H1 (cell line): ENCODE results near the gene DAGLA. TPM values are rescaled to one million over a fixed set of nuclear protein-coding genes. Genes with fewer than 3 reads are reported as not detected.
A peak's percentile ranks its signal among the peaks of the same experiment; 100 is the strongest.

Source experiments
- CTCF ChIA-PET: fragments of 300-600 bp; sonication (Branson Sonifier 250); formaldehyde crosslinking; loops from one replicate; lab custom pipeline; 2021; ENCODE audit not compliant: partially characterized antibody; lab: Charles Lee
- POLR2A ChIA-PET: fragments of 300-600 bp; sonication (Branson Sonifier 250); formaldehyde crosslinking; loops from one replicate; lab custom pipeline; 2021; ENCODE audit warnings: inconsistent platforms; ENCODE audit not compliant: partially characterized antibody; lab: Charles Lee
- DNase-seq, 2 experiments: peaks; one replicate each; pipeline versions ENCODE4 v3.0.0 to v3.0.0-alpha.2; 2010 to 2022; ENCODE audit warnings: low spot score in 2 of 2, low read depth in 1 of 2, mixed read lengths in 1 of 2
- FAIRE-seq: peaks from 2 replicates; lab custom pipeline; 2011; peaks lifted over from hg19 to GRCh38; lab: Jason Lieb, UNC
- H2AFZ ChIP-seq: 2 replicates; pipeline ENCODE4 v1.8.1; 2012; ENCODE audit warnings: low read length, inconsistent platforms
- H2AK5ac ChIP-seq: 2 replicates; pipeline ENCODE4 v1.6.1; 2013; ENCODE audit warnings: low read depth, low read length
- H2BK120ac ChIP-seq: replicated peaks from 2 replicates; pipeline ENCODE3; 2013; ENCODE audit warnings: low read depth, low read length, inconsistent platforms
- H2BK12ac ChIP-seq: 2 replicates; pipeline ENCODE4 v1.6.1; 2013; ENCODE audit warnings: low read depth, low read length
- H2BK15ac ChIP-seq: 2 replicates; pipeline ENCODE4 v1.6.1; 2013; ENCODE audit warnings: low read length
- H2BK20ac ChIP-seq: 2 replicates; pipeline ENCODE4 v1.6.1; 2013; ENCODE audit warnings: low read length
- H2BK5ac ChIP-seq: 2 replicates; pipeline ENCODE4 v1.6.1; 2013; ENCODE audit warnings: low read depth, low read length
- H3K14ac ChIP-seq: 2 replicates; pipeline ENCODE4 v1.6.1; 2013; ENCODE audit warnings: inconsistent platforms; ENCODE audit not compliant: insufficient read length
- H3K18ac ChIP-seq: 2 replicates; pipeline ENCODE4 v1.6.1; 2013; ENCODE audit warnings: low read length; ENCODE audit errors: extremely low read depth
- H3K23ac ChIP-seq: 2 replicates; pipeline ENCODE4 v1.6.1; 2013; ENCODE audit warnings: inconsistent platforms; ENCODE audit not compliant: insufficient read length
- H3K23me2 ChIP-seq: 2 replicates; pipeline ENCODE4 v1.6.1; 2013; ENCODE audit warnings: low read depth, low read length
- H3K27ac ChIP-seq: 2 replicates; pipeline ENCODE4 v1.6.1; 2011; ENCODE audit warnings: low read depth, low read length, inconsistent platforms
- H3K27me3 ChIP-seq, 4 experiments: replicated peaks in 1 of 4; 1 replicate in 1 of 4; 2 replicates in 3 of 4; pipeline versions ENCODE4 v1.6.1 to v1.8.1; 2011 to 2013; ENCODE audit warnings: low read length in 3 of 4, mild to moderate bottlenecking in 3 of 4, inconsistent platforms in 2 of 4, mixed read lengths in 2 of 4, moderate library complexity in 1 of 4; ENCODE audit not compliant: control insufficient read depth in 3 of 4, insufficient read depth in 3 of 4; ENCODE audit errors: extremely low read depth in 1 of 4
- H3K36me3 ChIP-seq, 4 experiments: 2 replicates each; pipeline versions ENCODE4 v1.6.1 to v1.8.1; 2011 to 2013; ENCODE audit warnings: mild to moderate bottlenecking in 4 of 4, low read length in 3 of 4, moderate library complexity in 2 of 4, control low read depth in 1 of 4, inconsistent platforms in 1 of 4; ENCODE audit not compliant: insufficient read depth in 4 of 4, control insufficient read depth in 2 of 4
- H3K4ac ChIP-seq: replicated peaks from 2 replicates; pipeline ENCODE3; 2013; ENCODE audit warnings: low read length, low read depth, mixed read lengths, inconsistent platforms; ENCODE audit not compliant: insufficient read length
- H3K4me1 ChIP-seq, 4 experiments: replicated peaks in 1 of 4; 1 replicate in 1 of 4; 2 replicates in 3 of 4; pipeline versions ENCODE4 v1.6.1 to v1.8.1; 2011 to 2013; ENCODE audit warnings: low read length in 3 of 4, inconsistent platforms in 2 of 4, mixed read lengths in 1 of 4; ENCODE audit not compliant: insufficient read depth in 4 of 4, control insufficient read depth in 3 of 4
- H3K4me2 ChIP-seq, 2 experiments: 2 replicates each; pipeline versions ENCODE4 v1.6.1 to v1.8.1; 2011 to 2013; ENCODE audit warnings: low read depth in 2 of 2, low read length in 2 of 2, control low read depth in 1 of 2, inconsistent platforms in 1 of 2, mild to moderate bottlenecking in 1 of 2; ENCODE audit not compliant: insufficient read depth in 1 of 2
- H3K4me3 ChIP-seq, 4 experiments: fragments of 200-600, 300-600 bp in 1 of 4; sonication (generic), shearing (Covaris generic), sonication (Bioruptor Twin) in 1 of 4; 2 replicates each; pipeline versions ENCODE4 v1.5.1 to v1.8.1; 2011 to 2016; ENCODE audit warnings: low read length in 4 of 4, low read depth in 3 of 4, control low read depth in 2 of 4, inconsistent platforms in 2 of 4, mild to moderate bottlenecking in 2 of 4, mixed read lengths in 1 of 4, moderate library complexity in 1 of 4; ENCODE audit not compliant: insufficient read depth in 2 of 4; ENCODE audit errors: extremely low read depth in 1 of 4
- H3K56ac ChIP-seq: replicated peaks from 2 replicates; pipeline ENCODE3; 2013; ENCODE audit warnings: low read depth, mild to moderate bottlenecking, mixed read lengths, low read length, inconsistent platforms; ENCODE audit not compliant: insufficient read length
- H3K79me1 ChIP-seq: 2 replicates; pipeline ENCODE4 v1.6.1; 2013; ENCODE audit warnings: low read depth, low read length, control low read depth
- H3K79me2 ChIP-seq, 2 experiments: 2 replicates each; pipeline versions ENCODE4 v1.6.1 to v1.8.1; 2012 to 2013; ENCODE audit warnings: low read length in 2 of 2, mild to moderate bottlenecking in 2 of 2, inconsistent platforms in 1 of 2; ENCODE audit not compliant: insufficient read depth in 2 of 2, control insufficient read depth in 1 of 2
- H3K9ac ChIP-seq, 4 experiments: replicated peaks in 1 of 4; 1 replicate in 1 of 4; 2 replicates in 3 of 4; pipeline versions ENCODE4 v1.6.1 to v1.8.1; 2011 to 2013; ENCODE audit warnings: low read depth in 3 of 4, low read length in 3 of 4, control low read depth in 2 of 4, mild to moderate bottlenecking in 2 of 4, moderate library complexity in 2 of 4, inconsistent platforms in 1 of 4; ENCODE audit errors: extremely low read depth in 1 of 4
- H3K9me3 ChIP-seq, 2 experiments: 2 replicates each; pipeline versions ENCODE4 v1.6.1 to v1.8.1; 2012 to 2013; ENCODE audit warnings: mild to moderate bottlenecking in 2 of 2, moderate library complexity in 2 of 2, control low read depth in 1 of 2, inconsistent platforms in 1 of 2, low read depth in 1 of 2, low read length in 1 of 2, mixed read lengths in 1 of 2; ENCODE audit not compliant: insufficient read depth in 2 of 2
- H4K20me1 ChIP-seq, 2 experiments: replicated peaks in 1 of 2; 2 replicates each; pipeline versions ENCODE3 to v1.8.1; 2011 to 2013; ENCODE audit warnings: inconsistent platforms in 2 of 2, low read length in 2 of 2, mild to moderate bottlenecking in 1 of 2; ENCODE audit not compliant: insufficient read depth in 2 of 2, control insufficient read depth in 1 of 2
- H4K5ac ChIP-seq: 2 replicates; pipeline ENCODE4 v1.6.1; 2013; ENCODE audit warnings: low read length, low read depth, mixed read lengths, inconsistent platforms; ENCODE audit not compliant: insufficient read length
- H4K8ac ChIP-seq: 2 replicates; pipeline ENCODE4 v1.8.0; 2013; ENCODE audit warnings: mild to moderate bottlenecking, moderate library complexity, low read length, inconsistent platforms; ENCODE audit not compliant: insufficient read depth; ENCODE audit errors: extremely low read depth
- H4K91ac ChIP-seq: replicated peaks from 2 replicates; pipeline ENCODE3; 2013; ENCODE audit warnings: low read length, mixed read lengths, inconsistent platforms; ENCODE audit not compliant: insufficient read length
- SIN3A ChIP-seq, 2 experiments: IDR thresholded peaks in 1 of 2; conservative IDR thresholded peaks in 1 of 2; 2 replicates each; pipeline ENCODE4 v1.6.1; 2011 to 2012; ENCODE audit warnings: low read length in 2 of 2, improper control_type of control experiment in 1 of 2, low read depth in 1 of 2, mild to moderate bottlenecking in 1 of 2
- WGBS, 2 experiments: shearing (Covaris generic) in 1 of 2; methylation state at CpG; one replicate each; pipeline versions ENCODE4 v1.1.6 to v1.1.7; 2013 to 2015; ENCODE audit warnings: low lambda C conversion rate in 2 of 2, mixed read lengths in 2 of 2, inconsistent platforms in 1 of 2, low coverage in 1 of 2, missing lambda C conversion rate in 1 of 2; ENCODE audit not compliant: insufficient replicate concordance in 2 of 2, insufficient coverage in 1 of 2, insufficient read length in 1 of 2; ENCODE audit errors: extremely low coverage in 1 of 2, missing lambda C conversion rate in 1 of 2; 5-methylcytosine and 5-hydroxymethylcytosine counted together
- polyA plus RNA-seq, 7 experiments: library from polyadenylated mRNA; depleted of rRNA in 3 of 7; stranded (reverse) in 5 of 7; unstranded in 2 of 7; fragments of >200 nt in 5 of 7; fragments of 200-250 nt in 2 of 7; gene quantifications; 1 replicate in 5 of 7; 2 replicates in 1 of 7; 4 replicates in 1 of 7; pipeline versions ENCODE4 v1.2.1 to v1.2.3, GENCODE V29; 2011 to 2013; ENCODE audit warnings: missing spikeins in 2 of 7, mixed read lengths in 2 of 7
- total RNA-seq: library from RNA; stranded (reverse); fragmentation: NEBNext Ultra II Directional; extraction: Animal tissue kit (Norgen Biotek cat#: 25700); gene quantifications from 2 replicates; pipeline ENCODE4 v1.2.1, GENCODE V29; 2021

The DAGLA gene
- total and polyA plus RNA-seq, 2 of the 8 experiments (the other 6 are each of a cell fraction or from before 2014, with no cell fraction given): 3.6 to 6.6 TPM

GRCh38 chr11:61712314-61712713 is 32.1 kb downstream of the DAGLA start:
- H3K79me1 ChIP-seq: no peaks in the 10 kb centered on the region
- TF ChIP-seq SIN3A (conservative IDR thresholded peaks at IDR 0.05 in 1 of 2, IDR thresholded peaks at IDR 0.05 in 1 of 2; ENCODE audit: low read depth in 1 of 2, low read length in 2 of 2): no peak
- H2AFZ ChIP-seq: no peak overlapping the region
- H3K23ac ChIP-seq: no peak overlapping the region
- no peaks in the 10 kb centered on the region for H3K36me3 ChIP-seq
- FAIRE-seq (no peak), DNase-seq (no peak)
- no peak overlapping the region for H2BK120ac ChIP-seq
- WGBS, 2 experiments: 88% methylated on average over 11 of the region's 12 CpGs; no CpG with 5 or more reads in 1 of the 2 experiments
- H3K27ac ChIP-seq: no peak overlapping the region
- H3K56ac ChIP-seq: no peak overlapping the region
- H4K91ac ChIP-seq: no peak overlapping the region
- H2BK20ac ChIP-seq: no peak overlapping the region
- H2BK5ac ChIP-seq: no peak overlapping the region
- no peak overlapping the region for H3K4me3 ChIP-seq
- no peak overlapping the region for H4K5ac ChIP-seq
- ChIA-PET CTCF (interaction anchor here (0.7 to 7.9 kb wide), 7 partner anchors 9 to 196 kb away, joined by 3 to 47 read pairs (median 4); no protein-coding TSS in a partner anchor), POLR2A (no interaction called here)
- H2AK5ac ChIP-seq: no peak overlapping the region
- peak overlapping the region; percentile 68; the same call in 1 of the 2 replicates for H2BK12ac ChIP-seq
- H3K14ac ChIP-seq: no peak overlapping the region
- H4K8ac ChIP-seq: no peak overlapping the region; the same call in 1 of the 2 replicates
- no peak overlapping the region for H3K4ac ChIP-seq
- H3K18ac ChIP-seq: no peak overlapping the region; the same call in 1 of the 2 replicates
- no peaks in the 10 kb centered on the region for H4K20me1 ChIP-seq
- peaks cover 0 to 24% (median 16%) of the 10 kb centered on the region in 4 experiments; a peak in 6 of 7 replicates for H3K4me1 ChIP-seq
- no peak overlapping the region for H2BK15ac ChIP-seq
- no peak overlapping the region for H3K9ac ChIP-seq
- H3K23me2 ChIP-seq: no peaks in the 10 kb centered on the region; the same call in 1 of the 2 replicates
- H3K79me2 ChIP-seq: no peaks in the 10 kb centered on the region
- H3K9me3 ChIP-seq: no peaks in the 10 kb centered on the region
- H3K4me2 ChIP-seq: no peak overlapping the region
- H3K27me3 ChIP-seq: no peaks in the 10 kb centered on the region
